ENCODE results near the gene B3GAT2.

B3GAT2 gene

GRCh38 chr6:70842541-70842940 is 114.3 kb downstream of the B3GAT2 start:
- no peak for DNase-seq (ENCODE audit: low read depth)

GRCh38 chr6:70841112-70841511 is 115.7 kb downstream of the B3GAT2 start:
- no peak for DNase-seq (ENCODE audit: low read depth)

GRCh38 chr6:70839286-70840266 is 117.3 kb downstream of the B3GAT2 start:
- no peak for DNase-seq (ENCODE audit: low read depth)

GRCh38 chr6:70838907-70839285 is 118.0 kb downstream of the B3GAT2 start:
- DNase-seq (ENCODE audit: low read depth), result no peak

GRCh38 chr6:70834520-70834919 is 122.3 kb downstream of the B3GAT2 start:
- DNase-seq (ENCODE audit: low read depth), result no peak

- no peak for DNase-seq (ENCODE audit: low read depth)
These were observed 125.4 kb downstream of the B3GAT2 start for GRCh38 chr6:70831427-70831826.

GRCh38 chr6:70823651-70824050 is 133.2 kb downstream of the B3GAT2 start:
- DNase-seq (ENCODE audit: low read depth), result no peak

- DNase-seq (ENCODE audit: low read depth), result no peak
These were observed 135.1 kb downstream of the B3GAT2 start for GRCh38 chr6:70821751-70822150.

- no peak for DNase-seq (ENCODE audit: low read depth)
These were observed 136.1 kb downstream of the B3GAT2 start for GRCh38 chr6:70820778-70821177.

- DNase-seq (ENCODE audit: low read depth), result no peak
These were observed 137.2 kb downstream of the B3GAT2 start for GRCh38 chr6:70819646-70820045.

GRCh38 chr6:70813885-70814284 is 143.0 kb downstream of the B3GAT2 start:
- no peak for DNase-seq (ENCODE audit: low read depth)

- DNase-seq (ENCODE audit: low read depth), result no peak
These were observed 145.1 kb downstream of the B3GAT2 start for GRCh38 chr6:70811788-70812187.

Data from stimulated activated CD8-positive, alpha-beta memory T cell treated with anti-CD3 and anti-CD28 coated beads, Interleukin-15, amount 100 ng/mL, for 1 hour (primary cell).